Measurements from ENCODE around the gene JPT2.

Gene JPT2

DNA sequence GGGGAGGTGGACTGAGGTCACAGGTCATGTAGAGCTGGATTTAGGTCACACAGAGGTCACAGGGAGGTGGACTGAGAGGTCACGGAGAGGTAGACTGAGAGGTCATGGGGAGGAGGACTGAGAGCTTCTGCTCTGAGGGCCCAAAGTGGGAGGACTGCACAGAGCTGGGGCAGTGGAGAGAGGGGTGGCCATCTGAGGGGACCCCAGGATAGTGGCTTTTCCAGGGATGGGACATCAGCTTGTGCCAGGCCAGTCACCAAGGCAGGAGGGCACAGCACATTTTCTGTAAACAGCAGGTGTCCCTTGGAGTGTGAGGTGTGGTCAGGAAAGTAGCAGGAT lies 26.1 kb upstream of the JPT2 start:
- DNase-seq (ENCODE audit: low read depth), result no peak

DNA sequence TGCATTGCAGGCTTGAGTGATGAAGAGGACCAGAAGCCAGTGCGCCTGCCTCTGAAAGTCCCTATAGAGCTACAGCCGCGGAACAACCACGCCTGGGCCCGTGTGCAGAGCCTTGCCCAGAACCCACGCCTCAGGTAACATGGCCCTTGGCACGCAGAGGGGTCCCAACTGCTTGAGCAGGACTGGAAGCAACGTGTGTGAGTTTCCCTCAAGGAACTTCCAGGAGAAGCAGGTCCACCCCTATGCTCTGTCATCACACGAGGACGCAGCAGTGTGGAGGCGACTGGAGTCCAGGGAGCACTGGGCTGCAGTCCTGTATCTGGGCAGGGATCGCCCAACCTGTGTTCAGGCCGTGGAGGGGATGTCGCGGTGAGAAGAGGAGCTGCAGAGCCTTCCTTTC lies 25.1 kb upstream of the JPT2 start:
- DNase-seq (ENCODE audit: low read depth), result no peak

DNA sequence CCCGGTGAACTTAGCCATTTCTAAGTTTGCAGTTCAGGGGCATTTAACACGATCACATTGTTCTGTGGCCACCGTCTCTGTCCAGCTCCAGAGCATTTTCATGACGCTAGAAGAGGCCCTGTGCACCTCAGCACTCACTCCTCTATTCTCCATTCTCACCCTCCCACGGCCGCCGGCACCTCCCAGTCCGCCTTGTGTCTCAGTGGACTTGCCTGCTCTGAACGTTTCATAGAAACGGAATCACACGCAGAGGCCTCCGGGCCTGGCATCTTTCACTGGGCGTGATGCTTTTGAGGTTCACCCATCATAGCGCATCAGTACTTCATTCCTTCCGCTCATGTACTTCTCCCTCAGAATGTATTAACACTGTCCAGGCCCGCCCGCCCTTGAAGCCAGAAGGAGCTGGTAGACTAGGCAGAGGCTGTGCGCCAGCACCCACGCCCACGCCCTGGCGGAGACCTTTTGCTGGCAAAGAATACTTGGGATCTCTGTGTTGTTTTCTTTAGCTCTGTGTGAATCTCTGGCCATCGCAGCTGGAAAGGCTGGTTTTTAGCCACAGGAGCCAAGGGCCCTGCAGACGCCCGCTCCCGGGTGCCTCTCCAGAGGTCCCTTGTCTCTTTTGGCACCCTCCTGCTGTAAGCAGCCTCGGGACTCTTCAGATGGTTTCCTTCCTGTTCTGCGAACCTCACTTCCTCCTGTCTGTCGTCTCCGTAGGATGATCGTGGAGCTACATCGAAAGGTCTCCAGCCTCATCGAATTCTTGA lies 23.4 kb upstream of the JPT2 start:
- DNase-seq (ENCODE audit: low read depth), result no peak

DNA sequence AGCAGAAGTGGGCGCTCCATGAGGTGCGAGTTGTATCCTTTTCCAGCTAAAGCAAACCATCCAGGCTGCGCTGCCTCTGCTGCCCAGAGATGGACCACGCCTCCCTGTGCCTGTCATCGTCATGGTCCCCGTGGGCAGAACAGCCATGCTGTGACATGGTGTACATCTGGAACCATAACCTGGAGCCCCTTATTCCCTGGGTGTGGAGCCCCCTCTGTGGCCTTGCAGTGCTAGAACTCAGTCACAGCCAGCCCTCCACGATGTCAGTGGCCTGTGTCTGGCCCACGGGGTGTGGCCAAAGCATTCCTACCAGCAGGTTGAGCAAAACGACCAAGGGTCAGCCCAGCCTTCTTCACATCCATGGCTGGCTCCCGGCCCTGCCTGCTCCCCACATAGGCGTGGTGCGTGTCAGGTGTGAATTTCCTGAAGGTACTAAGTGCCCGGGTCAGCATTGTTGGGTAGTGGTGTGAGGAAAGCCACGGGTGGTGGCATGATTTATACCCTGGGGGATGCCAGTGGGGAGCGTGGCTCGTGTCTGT lies 22.7 kb upstream of the JPT2 start:
- DNase-seq (ENCODE audit: low read depth), result no peak

DNA sequence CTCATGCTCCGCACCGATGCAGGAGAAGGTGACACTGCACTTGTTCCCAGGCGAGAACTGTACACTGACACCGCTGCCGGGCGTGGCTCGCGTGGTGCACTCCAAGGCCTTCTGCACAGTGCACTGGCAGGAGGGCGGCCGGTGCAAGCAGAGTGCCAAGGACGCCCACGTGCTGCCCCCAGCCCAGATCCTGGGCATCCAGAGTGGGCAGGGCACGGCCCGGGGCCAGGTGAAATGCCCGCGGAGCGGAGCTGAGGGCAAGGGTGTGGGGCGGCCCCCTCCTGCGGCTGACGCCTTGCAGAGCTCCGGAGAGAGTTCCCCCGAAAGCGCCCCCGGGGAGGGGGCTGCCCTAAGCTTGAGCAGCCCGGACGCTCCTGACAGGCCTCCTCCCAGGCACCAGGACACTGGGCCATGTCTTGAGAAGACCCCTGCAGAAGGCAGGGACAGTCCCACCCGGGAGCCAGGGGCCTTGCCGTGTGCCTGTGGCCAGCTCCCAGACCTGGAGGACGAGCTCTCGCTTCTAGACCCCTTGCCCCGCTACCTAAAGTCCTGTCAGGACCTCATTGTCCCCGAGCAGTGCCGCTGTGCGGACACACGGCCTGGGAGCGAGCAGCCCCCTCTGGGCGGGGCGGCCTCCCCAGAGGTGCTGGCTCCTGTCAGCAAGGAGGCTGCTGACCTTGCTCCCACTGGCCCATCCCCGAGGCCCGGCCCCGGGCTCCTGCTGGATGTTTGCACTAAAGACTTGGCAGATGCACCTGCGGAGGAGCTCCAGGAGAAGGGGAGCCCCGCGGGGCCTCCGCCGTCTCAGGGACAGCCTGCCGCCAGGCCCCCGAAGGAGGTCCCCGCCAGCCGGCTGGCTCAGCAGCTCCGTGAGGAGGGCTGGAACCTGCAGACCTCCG lies 21.9 kb upstream of the JPT2 start:
- DNase-seq (ENCODE audit: low read depth), result no peak

DNA sequence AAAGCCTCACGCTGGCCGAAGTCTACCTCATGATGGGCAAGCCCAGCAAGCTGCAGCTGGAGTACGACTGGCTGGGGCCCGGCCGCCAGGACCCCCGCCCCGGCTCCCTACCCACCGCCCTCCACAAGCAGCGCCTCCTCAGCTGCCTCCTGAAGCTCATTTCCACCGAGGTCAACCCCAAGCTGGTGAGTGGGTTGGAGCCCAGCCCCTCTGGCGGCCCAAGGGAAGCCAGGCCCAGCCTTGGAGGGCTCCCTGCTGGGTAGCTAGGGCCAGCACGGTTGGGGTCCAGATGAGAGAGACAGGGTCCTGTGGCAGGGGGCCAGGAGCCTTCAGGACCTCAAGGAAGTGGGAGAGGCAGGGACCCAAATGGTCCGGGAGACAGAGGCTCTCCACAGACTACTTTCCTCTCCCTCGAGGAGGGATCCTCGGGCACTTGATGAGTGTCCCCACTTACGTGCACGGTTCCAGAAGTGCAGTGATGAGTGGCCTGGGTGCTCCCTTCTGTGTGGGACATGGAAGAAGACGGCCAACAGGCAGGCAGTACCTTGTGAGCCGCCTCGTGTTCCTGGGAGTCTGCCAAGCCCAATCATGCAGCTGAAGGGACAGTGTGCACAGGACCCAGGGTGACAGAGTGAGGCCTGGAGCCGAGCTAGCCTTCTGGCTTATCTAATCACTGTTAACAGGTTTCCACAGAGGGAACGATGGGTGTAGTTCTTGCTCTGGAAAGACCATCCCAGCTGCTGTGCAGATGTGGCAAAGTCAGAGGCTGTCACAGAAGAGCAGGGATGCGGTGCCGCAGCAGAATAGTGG lies 21.1 kb upstream of the JPT2 start:
- no peak for DNase-seq (ENCODE audit: low read depth)

DNA sequence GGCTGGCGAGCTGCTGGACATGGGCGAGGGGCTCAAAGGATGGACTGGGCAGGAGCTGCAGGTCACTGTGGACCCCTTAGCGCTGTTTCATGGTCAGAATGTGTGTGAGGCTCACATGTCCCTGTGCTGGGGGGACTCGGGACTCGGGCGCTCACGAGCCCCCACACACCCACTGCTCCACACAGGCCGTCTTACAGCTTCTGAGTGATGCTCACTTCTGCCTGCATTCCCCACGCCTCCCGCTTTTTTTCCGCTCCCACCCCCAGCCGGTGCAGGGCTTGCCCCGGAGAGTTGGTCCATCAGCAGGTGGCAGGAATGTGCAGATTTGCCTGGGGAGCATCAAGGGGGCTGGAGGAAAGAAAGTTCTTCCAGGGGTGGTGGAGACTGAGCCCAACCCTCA lies 20.2 kb upstream of the JPT2 start:
- no peak for DNase-seq (ENCODE audit: low read depth)

DNA sequence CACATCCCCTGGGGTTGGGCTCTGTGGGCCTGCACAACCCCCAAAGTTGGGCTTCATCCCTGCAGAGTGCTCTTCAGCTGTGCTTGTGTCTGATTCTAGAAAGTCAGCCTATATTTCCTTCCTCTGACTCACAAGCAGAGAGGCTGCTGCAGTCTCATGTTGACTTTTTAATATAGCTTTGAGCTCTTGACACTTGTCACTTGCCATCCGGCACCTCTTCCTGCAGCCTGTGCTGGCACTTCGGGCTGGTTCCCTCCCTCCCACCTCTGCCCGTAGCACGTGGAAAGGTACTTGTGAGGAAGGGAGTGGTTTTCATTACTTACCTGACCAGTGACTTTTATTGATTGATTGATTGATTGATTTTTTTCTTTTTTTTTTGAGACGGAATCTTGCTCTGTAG lies 19.0 kb upstream of the JPT2 start:
- DNase-seq (ENCODE audit: low read depth), result no peak

DNA sequence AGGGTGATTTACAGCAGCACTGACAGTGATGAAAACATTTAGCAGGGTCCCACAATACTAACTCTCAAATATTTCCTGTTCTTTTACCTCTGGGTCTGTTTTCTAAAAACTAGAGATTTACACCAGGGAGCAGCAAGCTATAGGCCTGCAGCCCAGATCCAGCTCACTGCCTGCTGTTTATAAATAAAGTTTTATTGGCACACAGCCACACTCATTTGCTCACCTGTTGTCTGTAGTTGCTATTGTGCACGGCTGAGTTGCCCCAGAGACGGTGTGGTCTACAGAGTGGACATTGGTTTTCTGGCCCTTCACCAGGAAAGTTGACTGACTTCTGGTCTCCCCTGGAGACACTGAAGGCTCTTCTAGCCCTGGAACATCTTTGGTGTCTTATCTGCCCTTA lies 16.3 kb upstream of the JPT2 start:
- DNase-seq (ENCODE audit: low read depth), result no peak

DNA sequence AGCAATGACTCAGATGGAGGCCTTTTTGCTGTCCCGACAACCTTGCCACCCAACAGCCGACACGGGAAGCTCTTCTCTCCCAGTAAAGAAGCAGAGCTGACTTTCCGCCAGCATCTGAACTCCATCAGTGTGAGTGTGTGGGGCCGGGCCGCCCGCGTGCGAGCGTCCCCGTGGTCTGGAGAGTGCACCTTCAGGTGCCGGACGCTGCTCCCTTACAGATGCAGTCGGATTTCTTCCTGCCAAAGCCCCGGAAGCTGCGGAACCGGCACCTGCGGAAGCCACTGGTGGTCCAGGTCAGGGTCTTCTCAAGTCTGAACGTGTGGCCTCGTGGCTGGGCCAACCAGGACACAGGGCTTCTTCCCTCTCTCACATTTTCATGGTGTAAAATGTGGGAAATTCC lies 15.5 kb upstream of the JPT2 start:
- no peak for DNase-seq (ENCODE audit: low read depth)

DNA sequence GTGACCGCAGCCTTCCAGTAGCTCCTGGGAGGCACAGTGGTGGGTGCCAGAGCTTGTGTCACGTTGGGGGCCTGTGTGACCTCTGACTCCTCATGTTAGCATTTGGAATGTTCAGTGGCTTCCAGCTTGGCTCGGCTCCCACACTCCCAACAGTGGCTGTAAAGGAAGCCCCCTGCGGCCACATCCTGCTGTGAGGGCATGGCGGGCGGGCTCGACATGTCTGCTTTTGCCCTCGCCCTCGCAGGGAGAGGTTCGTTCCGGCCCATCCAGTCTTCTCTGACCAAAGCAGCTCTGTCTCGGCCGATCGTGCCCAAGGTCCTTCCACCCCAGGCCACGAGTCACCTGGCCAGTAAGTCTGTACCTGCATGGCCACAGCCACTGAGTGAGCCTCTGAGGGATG lies 12.2 kb upstream of the JPT2 start:
- no peak for DNase-seq (ENCODE audit: low read depth)

DNA sequence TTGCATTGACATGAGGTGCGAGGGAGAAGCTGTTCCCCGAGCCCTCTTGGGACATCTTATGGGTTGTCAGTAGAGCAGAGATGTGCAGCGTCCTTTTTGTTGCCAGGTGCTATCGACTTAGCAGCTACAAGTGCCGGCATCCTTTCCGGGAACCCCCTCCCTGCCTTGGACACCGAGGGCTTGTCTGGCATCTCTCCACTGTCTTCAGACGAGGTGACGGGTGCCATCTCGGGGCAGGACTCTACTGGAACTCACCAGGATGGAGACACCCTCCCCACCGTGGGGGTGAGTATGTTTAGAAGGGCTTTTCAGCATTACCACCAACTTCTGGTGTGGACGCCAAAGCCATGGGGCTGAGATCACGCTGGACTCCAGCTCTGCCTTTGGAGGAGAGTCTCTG lies 11.8 kb upstream of the JPT2 start:
- no peak for DNase-seq (ENCODE audit: low read depth)

DNA sequence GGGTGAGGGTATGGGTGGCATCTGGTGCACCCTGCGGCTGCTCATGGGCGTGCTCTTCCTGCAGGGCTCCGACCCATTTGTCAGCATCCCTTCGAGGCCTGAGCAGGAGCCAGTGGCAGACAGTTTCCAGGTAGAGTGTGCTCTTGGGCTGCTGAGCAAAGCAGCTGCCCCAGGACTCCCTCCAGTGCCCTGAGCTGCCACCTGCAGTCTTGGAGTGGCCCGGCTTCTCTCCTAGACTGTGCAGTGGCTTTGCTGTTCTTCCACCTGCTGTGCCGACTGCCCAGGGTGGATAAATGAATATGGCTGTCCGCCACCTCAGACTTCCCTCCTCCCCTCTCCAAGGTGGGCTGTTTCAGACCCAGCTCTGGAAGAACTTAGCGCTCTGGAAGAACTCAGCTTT lies 10.8 kb upstream of the JPT2 start:
- no peak for DNase-seq (ENCODE audit: low read depth)

DNA sequence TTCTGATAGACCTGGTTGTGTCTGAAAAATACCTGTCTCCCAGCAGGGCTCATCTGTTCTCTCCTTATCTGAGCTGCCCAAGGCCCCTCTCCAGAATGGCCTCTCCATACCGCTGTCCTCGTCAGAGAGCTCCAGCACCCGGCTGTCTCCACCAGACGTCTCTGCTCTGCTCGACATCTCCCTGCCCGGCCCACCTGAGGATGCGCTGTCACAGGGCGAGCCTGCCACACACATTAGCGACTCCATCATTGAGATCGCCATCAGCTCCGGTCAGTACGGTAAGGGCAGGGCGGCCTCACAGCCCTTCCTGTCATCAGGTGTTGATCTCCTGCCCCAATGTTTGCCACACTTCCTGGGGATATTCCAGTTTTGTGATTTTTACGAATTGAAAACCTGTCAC lies 10.2 kb upstream of the JPT2 start:
- no peak for DNase-seq (ENCODE audit: low read depth)

DNA sequence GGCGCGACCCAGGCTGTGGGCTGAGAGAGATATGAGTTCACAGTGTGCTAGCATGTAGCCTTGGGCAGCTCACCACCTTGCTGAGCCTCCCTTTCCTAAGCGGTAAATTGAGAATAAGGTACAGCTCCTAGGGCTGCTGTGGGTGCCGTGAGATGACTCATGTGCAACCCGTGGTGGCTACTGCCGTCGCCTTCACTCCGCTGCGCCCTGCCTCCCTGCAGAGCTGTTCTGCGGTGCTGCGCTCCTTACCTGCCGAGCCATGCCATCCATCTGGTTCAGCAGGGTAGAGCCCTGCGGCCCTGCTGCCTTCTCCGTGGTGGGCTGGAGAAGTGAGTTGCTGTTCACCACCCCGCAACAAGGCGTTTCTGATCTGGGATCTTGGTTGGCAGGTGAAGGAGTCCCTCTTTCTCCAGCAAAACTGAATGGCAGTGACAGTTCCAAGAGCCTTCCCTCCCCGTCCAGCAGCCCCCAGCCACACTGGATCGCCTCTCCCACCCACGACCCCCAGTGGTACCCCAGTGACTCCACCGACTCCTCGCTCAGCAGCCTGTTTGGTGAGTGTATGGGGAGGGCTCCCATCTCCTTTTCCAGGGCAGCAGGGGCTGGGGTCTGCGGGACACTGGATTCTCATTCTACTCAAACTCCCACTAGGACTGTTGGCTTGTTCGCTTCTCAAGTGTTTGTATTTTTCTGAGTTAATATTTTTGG lies 9.3 kb upstream of the JPT2 start:
- no peak for DNase-seq (ENCODE audit: low read depth)

DNA sequence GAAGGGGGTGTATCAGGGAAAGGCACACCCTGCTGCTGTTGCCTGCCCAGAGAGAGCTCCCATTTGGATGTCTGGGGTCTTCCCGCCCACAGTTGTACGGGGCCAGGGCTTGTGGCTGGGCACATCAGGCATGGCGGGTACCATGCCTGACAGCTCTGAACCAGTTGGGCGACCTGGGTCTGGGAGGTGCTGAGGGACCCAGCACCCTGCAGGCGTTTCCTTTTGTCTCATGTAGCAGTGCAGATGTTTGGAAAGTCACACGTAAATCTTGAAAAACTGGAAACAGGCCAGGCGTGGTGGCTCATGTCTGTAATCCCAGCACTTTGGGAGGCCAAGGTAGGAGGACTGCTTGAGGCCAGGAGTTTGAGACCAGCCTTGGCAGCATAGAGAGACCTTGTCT lies 8.4 kb upstream of the JPT2 start:
- no peak for DNase-seq (ENCODE audit: low read depth)

DNA sequence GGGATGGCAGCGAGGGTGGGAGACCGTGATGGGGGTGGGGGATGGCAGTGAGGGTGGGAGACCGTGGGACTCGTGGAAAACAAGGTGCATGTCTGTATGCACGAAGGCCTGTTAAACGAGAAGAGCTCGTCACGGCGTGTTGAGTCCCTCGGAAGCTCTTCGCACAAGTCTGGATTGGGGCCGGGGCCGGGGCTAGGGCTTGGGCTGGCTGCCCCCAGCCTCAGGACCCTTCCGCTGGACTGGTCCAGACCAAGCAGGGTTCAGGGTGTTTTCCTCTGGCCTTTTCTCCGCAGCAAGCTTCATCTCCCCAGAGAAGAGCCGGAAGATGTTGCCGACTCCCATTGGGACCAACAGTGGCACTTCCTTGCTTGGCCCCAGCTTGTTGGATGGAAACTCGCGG lies 7.7 kb upstream of the JPT2 start:
- DNase-seq (ENCODE audit: low read depth), result no peak

DNA sequence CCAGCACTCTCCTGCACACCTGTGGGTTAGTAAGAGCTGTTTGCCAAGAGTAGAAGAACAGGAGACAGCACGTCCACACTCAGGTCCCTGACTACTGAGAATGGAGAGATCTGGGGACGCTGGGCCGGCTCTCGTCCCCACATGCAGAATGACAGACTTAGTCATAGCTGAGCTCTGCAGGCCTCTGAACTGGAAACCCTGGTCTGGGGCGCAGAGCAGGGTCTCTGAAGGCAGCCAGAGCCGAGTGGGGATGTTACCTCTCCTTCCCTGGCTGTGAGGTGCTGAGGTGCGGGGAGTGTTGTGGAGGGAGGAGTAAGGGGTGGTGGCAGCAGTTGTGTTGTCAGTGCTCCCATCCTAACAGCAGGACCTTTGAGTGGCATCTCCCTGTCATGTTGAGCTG lies 7.2 kb upstream of the JPT2 start:
- no peak for DNase-seq (ENCODE audit: low read depth)

DNA sequence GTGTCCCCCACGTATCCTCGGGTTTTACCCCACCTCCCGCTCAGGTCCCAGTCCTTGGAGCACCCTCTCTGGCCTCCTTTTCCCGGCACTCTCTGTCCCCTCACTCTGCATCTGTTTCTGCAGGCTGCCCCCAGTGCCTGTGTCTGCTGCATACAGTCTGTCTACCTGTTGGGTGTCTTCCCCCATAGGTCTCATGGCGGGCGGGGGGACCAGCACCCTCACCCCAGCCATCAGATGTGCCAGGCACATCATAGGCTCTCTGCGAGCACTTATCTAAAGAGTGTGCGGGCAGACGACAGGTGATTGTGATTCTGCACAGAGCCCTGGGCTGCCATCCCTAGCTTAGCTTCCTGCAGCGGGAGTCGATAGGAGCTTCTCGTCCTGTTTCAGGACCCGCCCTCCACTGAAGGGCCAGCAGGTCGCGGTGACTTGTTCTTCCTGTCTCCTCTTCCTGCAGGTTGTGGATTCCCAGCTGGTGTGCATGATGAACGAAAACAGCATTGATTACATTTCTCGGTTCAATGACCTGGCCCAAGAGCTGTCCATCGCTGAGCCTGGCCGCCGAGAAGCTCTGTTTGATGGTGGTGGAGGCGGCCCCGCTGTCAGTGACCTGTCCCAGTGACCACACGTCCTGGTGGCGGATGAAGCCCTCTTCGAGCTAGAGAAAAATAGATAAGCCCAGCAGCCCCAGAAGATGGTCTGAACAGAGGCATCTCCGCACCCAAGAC lies 4.5 kb upstream of the JPT2 start:
- DNase-seq (ENCODE audit: low read depth), result no peak

DNA sequence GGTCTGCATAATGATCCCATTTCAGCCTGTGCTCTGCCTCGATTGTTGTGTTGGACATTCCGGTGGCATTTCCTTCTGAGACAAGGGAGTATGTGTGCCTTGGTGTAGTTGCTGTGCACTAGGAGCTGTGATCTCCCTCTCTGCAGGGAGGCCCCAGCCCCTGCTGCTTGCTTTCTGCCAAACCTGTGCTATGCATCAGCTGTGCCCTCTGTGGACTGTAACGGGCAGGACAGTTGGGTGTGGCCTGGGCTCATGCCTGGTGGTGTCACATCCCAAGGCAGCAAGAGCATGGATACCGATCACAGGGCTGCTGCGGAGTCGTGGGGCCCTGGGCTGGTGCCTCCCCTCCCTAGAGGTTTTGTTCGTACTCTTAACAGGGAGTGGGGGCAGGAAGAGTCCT lies 3.8 kb upstream of the JPT2 start:
- DNase-seq (ENCODE audit: low read depth), result no peak
